Body of pancreas (tissue), 4 donors: Measurements from ENCODE around the gene MEOX2. TPM values are rescaled to one million over a fixed set of nuclear protein-coding genes. Genes with fewer than 3 reads are reported as not detected.

Source experiments
- ATAC-seq: fragments of 150-250 bp; one replicate; pipeline ENCODE4 v1.9.1; 2016
- DNase-seq, 4 donors: peaks; one replicate each; pipeline ENCODE4 v3.0.0-alpha.2; 2019
- H3K27ac ChIP-seq, 4 donors: fragments of 200-600 bp; sonication (generic); 1 replicate in 3 of 4; 2 replicates in 1 of 4; pipeline versions ENCODE4 v1.5.1 to v1.6.1; 2016 to 2019; ENCODE audit warnings: mild to moderate bottlenecking in 1 of 4, mixed read lengths in 1 of 4, moderate library complexity in 1 of 4
- H3K27me3 ChIP-seq, 2 donors: fragments of 200-600 bp; sonication (generic); one replicate each; pipeline ENCODE4 v1.6.0; 2016; ENCODE audit warnings: mild to moderate bottlenecking in 1 of 2
- H3K36me3 ChIP-seq, 2 donors: fragments of 200-600 bp; sonication (generic); replicated peaks in 1 of 2; 2 replicates each; pipeline ENCODE4 v1.5.1; 2016; ENCODE audit warnings: low read depth in 2 of 2; ENCODE audit not compliant: insufficient read depth in 1 of 2
- H3K4me1 ChIP-seq: fragments of 200-600 bp; sonication (generic); one replicate; pipeline ENCODE4 v1.6.0; 2016
- H3K4me3 ChIP-seq, 2 donors: fragments of 200-600 bp; sonication (generic); 1 replicate in 1 of 2; 2 replicates in 1 of 2; pipeline ENCODE4 v1.5.1; 2016 to 2019
- H3K9me3 ChIP-seq, 3 donors: fragments of 200-600 bp; sonication (generic); 1 replicate in 2 of 3; 2 replicates in 1 of 3; pipeline ENCODE4 v1.5.1; 2016
- CTCF ChIP-seq, 7 experiments: fragments of 450-650 bp in 4 of 7; fragments of 200-600 bp in 3 of 7; sonication (generic) in 3 of 7; IDR thresholded peaks; one replicate each; pipeline ENCODE4 v1.5.1; 2016 to 2019; ENCODE audit warnings: antibody characterized with exemption in 7 of 7
- POLR2A ChIP-seq, 3 donors: fragments of 450-650 bp; IDR thresholded peaks; one replicate each; pipeline ENCODE4 v1.6.1; 2016; ENCODE audit warnings: antibody characterized with exemption in 3 of 3, mild to moderate bottlenecking in 2 of 3
- WGBS, 2 donors: methylation state at CpG; one replicate each; pipeline ENCODE4 v1.1.5; 2017; 5-methylcytosine and 5-hydroxymethylcytosine counted together
- intact Hi-C: fragments of 100-400 bp; cut with DNase I; formaldehyde crosslinking; loops from one replicate; pipeline ENCODE4 v1.15.1; 2023
- total RNA-seq, 2 donors: library from RNA; depleted of rRNA; stranded (reverse); fragments of >200 nt; gene quantifications; one replicate each; pipeline ENCODE4 v1.1.0, GENCODE V29; 2016

Gene MEOX2
- total RNA-seq, 2 donors from 2014 or later = 0.66 to 8.0 TPM

- Histone ChIP-seq H3K9me3 (no peaks in the 10 kb centered on the region), H3K4me1 (no peaks in the 10 kb centered on the region), H3K36me3 (no peaks in the 10 kb centered on the region), H3K27ac (no peak overlapping the region), H3K4me3 (no peak overlapping the region), H3K27me3 (no peaks in the 10 kb centered on the region)
- 83 to 84% methylated on average over 2 of the region's 2 CpGs for WGBS, 2 donors
- no peak for TF ChIP-seq POLR2A (IDR thresholded peaks at IDR 0.05)
- DNase-seq = no peak
- intact Hi-C loops = no loop called here
- ATAC-seq = no peak
Observed at GRCh38 chr7:15675379-15675778, 11.1 kb downstream of the MEOX2 start.

- Histone ChIP-seq H3K36me3 (no peaks in the 10 kb centered on the region), H3K27me3 (no peaks in the 10 kb centered on the region), H3K4me1 (no peaks in the 10 kb centered on the region), H3K4me3 (no peak overlapping the region), H3K27ac (no peak overlapping the region), H3K9me3 (no peaks in the 10 kb centered on the region)
- TF ChIP-seq CTCF (IDR thresholded peaks at IDR 0.05) = no peak
- TF ChIP-seq POLR2A (IDR thresholded peaks at IDR 0.05) = no peak
- intact Hi-C loops = no loop called here
- DNase-seq = no peak
- no peak for ATAC-seq
Observed at GRCh38 chr7:15674586-15674985, 11.9 kb downstream of the MEOX2 start.

GRCh38 chr7:15669443-15670090 lies 16.9 kb downstream of the MEOX2 start:
- DNase-seq = no peak
- WGBS, 2 donors = 74 to 76% methylated on average over 10 of the region's 10 CpGs
- Histone ChIP-seq H3K27ac (no peak overlapping the region), H3K27me3 (no peaks in the 10 kb centered on the region), H3K4me3 (no peak overlapping the region), H3K9me3 (no peaks in the 10 kb centered on the region), H3K4me1 (no peaks in the 10 kb centered on the region), H3K36me3 (no peaks in the 10 kb centered on the region)
- intact Hi-C loops = no loop called here
- TF ChIP-seq CTCF (IDR thresholded peaks at IDR 0.05) = no peak
- no peak for TF ChIP-seq POLR2A (IDR thresholded peaks at IDR 0.05)
- no peak for ATAC-seq

GRCh38 chr7:15667991-15668390 lies 18.5 kb downstream of the MEOX2 start:
- Histone ChIP-seq H3K27me3 (no peaks in the 10 kb centered on the region), H3K27ac (no peak overlapping the region), H3K4me1 (no peaks in the 10 kb centered on the region), H3K4me3 (no peak overlapping the region), H3K9me3 (no peaks in the 10 kb centered on the region), H3K36me3 (no peaks in the 10 kb centered on the region)
- intact Hi-C loops = no loop called here
- WGBS, 2 donors = 65 to 68% methylated on average over 5 of the region's 5 CpGs
- DNase-seq = no peak
- no peak for ATAC-seq
- no peak for TF ChIP-seq CTCF (IDR thresholded peaks at IDR 0.05)
- TF ChIP-seq POLR2A (IDR thresholded peaks at IDR 0.05) = no peak

- H3K27me3 ChIP-seq = no peaks in the 10 kb centered on the region
- H3K4me3 ChIP-seq = no peak overlapping the region
- TF ChIP-seq CTCF (IDR thresholded peaks at IDR 0.05) (no peak), POLR2A (IDR thresholded peaks at IDR 0.05) (no peak)
- ATAC-seq = no peak
- intact Hi-C loops = no loop called here
- no peak overlapping the region for H3K27ac ChIP-seq
- H3K9me3 ChIP-seq = no peaks in the 10 kb centered on the region
- no peaks in the 10 kb centered on the region for H3K4me1 ChIP-seq
- no peaks in the 10 kb centered on the region for H3K36me3 ChIP-seq
- DNase-seq = no peak
- 38 to 48% methylated on average over 1 of the region's 1 CpG for WGBS, 2 donors
Observed at GRCh38 chr7:15662451-15662850, 24.0 kb downstream of the MEOX2 start.
